ENCODE measurements around the gene FRRS1L. TPM values are rescaled to one million over a fixed set of nuclear protein-coding genes. Genes with fewer than 3 reads are reported as not detected.
A peak's percentile ranks its signal among the peaks of the same experiment; 100 is the strongest.

FRRS1L gene
- total RNA-seq, result not detected

- Mint-ChIP-seq H3K27ac (no peak within 1 kb of the TSS), H3K27me3 (ENCODE audit: low read depth) (peaks cover 64% of the 10 kb centered on the region), H3K4me3 (peak within 1 kb of the TSS; percentile 55 to 83), H3K4me1 (ENCODE audit: low read depth) (peaks cover 11% of the 10 kb centered on the region), H3K36me3 (ENCODE audit: insufficient read depth in 2 of 2) (peaks cover 0 to 6% of the 10 kb centered on the region in 2 donors), H3K9me3 (no peaks in the 10 kb centered on the region)
- peak in 1 of 2 donors; percentile 3 for DNase-seq
- ATAC-seq (replicated peaks in 1 of 2), result peak in 1 of 2 donors; percentile 34
Measured at GRCh38 chr9:109166771-109167601, at the start of gene FRRS1L. TSS of gene FRRS1L (minus strand) at chr9:109167249. CDS start at chr9:109167138, 111 bp downstream.

- no peaks in the 10 kb centered on the region for H3K4me1 Mint-ChIP-seq (ENCODE audit: low read depth)
- H3K27ac Mint-ChIP-seq, result no peak overlapping the region
- DNase-seq, result no peak
- peaks cover 26% of the 10 kb centered on the region for H3K27me3 Mint-ChIP-seq (ENCODE audit: low read depth)
- H3K4me3 Mint-ChIP-seq, result no peak overlapping the region
- no peaks in the 10 kb centered on the region for H3K9me3 Mint-ChIP-seq
- ATAC-seq (replicated peaks in 1 of 2), result no peak
- H3K36me3 Mint-ChIP-seq (ENCODE audit: insufficient read depth in 2 of 2), result no peaks in the 10 kb centered on the region
Measured at GRCh38 chr9:109214414-109214813, 47.4 kb upstream of the FRRS1L start.

- Mint-ChIP-seq H3K4me1 (ENCODE audit: low read depth) (no peaks in the 10 kb centered on the region), H3K27ac (no peak overlapping the region), H3K36me3 (ENCODE audit: insufficient read depth in 2 of 2) (no peaks in the 10 kb centered on the region)
Measured at GRCh38 chr9:109213285-109214121, 46.5 kb upstream of the FRRS1L start.

GRCh38 chr9:109212768-109213167 is 45.7 kb upstream of the FRRS1L start:
- no peak for DNase-seq
- H3K36me3 Mint-ChIP-seq (ENCODE audit: insufficient read depth in 2 of 2), result no peaks in the 10 kb centered on the region
- H3K9me3 Mint-ChIP-seq, result no peaks in the 10 kb centered on the region
- no peak overlapping the region for H3K4me3 Mint-ChIP-seq
- no peak for ATAC-seq (replicated peaks in 1 of 2)
- peaks cover 21% of the 10 kb centered on the region for H3K27me3 Mint-ChIP-seq (ENCODE audit: low read depth)
- H3K4me1 Mint-ChIP-seq (ENCODE audit: low read depth), result no peaks in the 10 kb centered on the region
- no peak overlapping the region for H3K27ac Mint-ChIP-seq

More at GRCh38 chr9:109213285-109214121, 46.5 kb upstream of the FRRS1L start:
- DNase-seq, result no peak
- no peak for ATAC-seq (replicated peaks in 1 of 2)
- Mint-ChIP-seq H3K9me3 (no peaks in the 10 kb centered on the region), H3K4me3 (no peak overlapping the region), H3K27me3 (ENCODE audit: low read depth) (peaks cover 25% of the 10 kb centered on the region)

GRCh38 chr9:109206670-109207069 is 39.6 kb upstream of the FRRS1L start:
- no peak for ATAC-seq (replicated peaks in 1 of 2)

GRCh38 chr9:109205526-109205925 is 38.5 kb upstream of the FRRS1L start:
- no peak overlapping the region for H3K4me3 Mint-ChIP-seq
- no peaks in the 10 kb centered on the region for H3K36me3 Mint-ChIP-seq (ENCODE audit: insufficient read depth in 2 of 2)
- peaks cover 30% of the 10 kb centered on the region for H3K27me3 Mint-ChIP-seq (ENCODE audit: low read depth)
- ATAC-seq (replicated peaks in 1 of 2), result no peak
- DNase-seq, result no peak
- peaks cover 4% of the 10 kb centered on the region for H3K4me1 Mint-ChIP-seq (ENCODE audit: low read depth)
- no peak overlapping the region for H3K27ac Mint-ChIP-seq
- no peaks in the 10 kb centered on the region for H3K9me3 Mint-ChIP-seq

More at GRCh38 chr9:109206670-109207069, 39.6 kb upstream of the FRRS1L start:
- H3K36me3 Mint-ChIP-seq (ENCODE audit: insufficient read depth in 2 of 2), result no peaks in the 10 kb centered on the region
- peaks cover 4% of the 10 kb centered on the region for H3K4me1 Mint-ChIP-seq (ENCODE audit: low read depth)
- peaks cover 30% of the 10 kb centered on the region for H3K27me3 Mint-ChIP-seq (ENCODE audit: low read depth)
- no peaks in the 10 kb centered on the region for H3K9me3 Mint-ChIP-seq
- no peak for DNase-seq
- H3K27ac Mint-ChIP-seq, result no peak overlapping the region
- H3K4me3 Mint-ChIP-seq, result no peak overlapping the region

- H3K4me1 Mint-ChIP-seq (ENCODE audit: low read depth), result peaks cover 4% of the 10 kb centered on the region
Measured at GRCh38 chr9:109203761-109204360, 36.8 kb upstream of the FRRS1L start.

GRCh38 chr9:109199676-109200075 is 32.6 kb upstream of the FRRS1L start:
- no peak for ATAC-seq (replicated peaks in 1 of 2)
- peaks cover 18% of the 10 kb centered on the region for H3K27me3 Mint-ChIP-seq (ENCODE audit: low read depth)
- DNase-seq, result no peak
- H3K4me1 Mint-ChIP-seq (ENCODE audit: low read depth), result no peaks in the 10 kb centered on the region
- no peak overlapping the region for H3K4me3 Mint-ChIP-seq
- no peaks in the 10 kb centered on the region for H3K36me3 Mint-ChIP-seq (ENCODE audit: insufficient read depth in 2 of 2)
- H3K9me3 Mint-ChIP-seq, result no peaks in the 10 kb centered on the region
- H3K27ac Mint-ChIP-seq, result no peak overlapping the region

More at GRCh38 chr9:109203761-109204360, 36.8 kb upstream of the FRRS1L start:
- ATAC-seq (replicated peaks in 1 of 2), result no peak
- Mint-ChIP-seq H3K36me3 (ENCODE audit: insufficient read depth in 2 of 2) (no peaks in the 10 kb centered on the region), H3K27ac (no peak overlapping the region), H3K9me3 (no peaks in the 10 kb centered on the region), H3K27me3 (ENCODE audit: low read depth) (peaks cover 41% of the 10 kb centered on the region), H3K4me3 (no peak overlapping the region)
- no peak for DNase-seq

GRCh38 chr9:109198736-109199382 is 31.8 kb upstream of the FRRS1L start:
- H3K36me3 Mint-ChIP-seq (ENCODE audit: insufficient read depth in 2 of 2), result no peaks in the 10 kb centered on the region
- H3K9me3 Mint-ChIP-seq, result no peaks in the 10 kb centered on the region
- peak; percentile 56 to 57 for ATAC-seq (replicated peaks in 1 of 2)
- DNase-seq, result no peak
- no peak overlapping the region for H3K4me3 Mint-ChIP-seq
- no peak overlapping the region for H3K27ac Mint-ChIP-seq
- peaks cover 14% of the 10 kb centered on the region for H3K27me3 Mint-ChIP-seq (ENCODE audit: low read depth)
- no peaks in the 10 kb centered on the region for H3K4me1 Mint-ChIP-seq (ENCODE audit: low read depth)

GRCh38 chr9:109193974-109194556 is 27.0 kb upstream of the FRRS1L start:
- no peaks in the 10 kb centered on the region for H3K9me3 Mint-ChIP-seq
- H3K36me3 Mint-ChIP-seq (ENCODE audit: insufficient read depth in 2 of 2), result no peaks in the 10 kb centered on the region
- peaks cover 2% of the 10 kb centered on the region for H3K27me3 Mint-ChIP-seq (ENCODE audit: low read depth)
- H3K4me1 Mint-ChIP-seq (ENCODE audit: low read depth), result no peaks in the 10 kb centered on the region
- ATAC-seq (replicated peaks in 1 of 2), result no peak
- no peak for DNase-seq
- no peak overlapping the region for H3K27ac Mint-ChIP-seq
- no peak overlapping the region for H3K4me3 Mint-ChIP-seq

- no peak for ATAC-seq (replicated peaks in 1 of 2)
- DNase-seq, result no peak
- no peaks in the 10 kb centered on the region for H3K9me3 Mint-ChIP-seq
- H3K27me3 Mint-ChIP-seq (ENCODE audit: low read depth), result no peaks in the 10 kb centered on the region
- peaks cover 9% of the 10 kb centered on the region for H3K4me1 Mint-ChIP-seq (ENCODE audit: low read depth)
- H3K36me3 Mint-ChIP-seq (ENCODE audit: insufficient read depth in 2 of 2), result no peaks in the 10 kb centered on the region
- H3K27ac Mint-ChIP-seq, result no peak overlapping the region
- H3K4me3 Mint-ChIP-seq, result no peak overlapping the region
Measured at GRCh38 chr9:109192732-109193361, 25.8 kb upstream of the FRRS1L start.

- Mint-ChIP-seq H3K4me3 (no peak overlapping the region), H3K27me3 (ENCODE audit: low read depth) (no peaks in the 10 kb centered on the region), H3K9me3 (no peaks in the 10 kb centered on the region), H3K36me3 (ENCODE audit: insufficient read depth in 2 of 2) (no peaks in the 10 kb centered on the region), H3K4me1 (ENCODE audit: low read depth) (peaks cover 9% of the 10 kb centered on the region), H3K27ac (no peak overlapping the region)
- DNase-seq (no peak), ATAC-seq (replicated peaks in 1 of 2) (no peak)
Measured at GRCh38 chr9:109191746-109192145, 24.7 kb upstream of the FRRS1L start.

All from activated T-cell treated with anti-CD3 and anti-CD28 coated beads, Interleukin-2, amount 50 U/mL, for 72 hours (primary cell).